ENCODE data around the gene HSD17B13.

HSD17B13 gene

GRCh38 chr4:87274803-87275202 lies 47.9 kb downstream of the HSD17B13 start:
- TF ChIP-seq CTCF (IDR thresholded peaks at IDR 0.05) = no peak
- Histone ChIP-seq H3K36me3 (no peaks in the 10 kb centered on the region), H3K4me1 (ENCODE audit: control insufficient read depth in 1 of 2, insufficient read depth in 1 of 2, low read depth in 1 of 2, low read length in 1 of 2) (no peaks in the 10 kb centered on the region), H3K4me3 (ENCODE audit: low read depth in 1 of 2, low read length in 1 of 2) (no peak overlapping the region), H3K27ac (no peak overlapping the region), H3K27me3 (no peaks in the 10 kb centered on the region), H3K9me3 (no peaks in the 10 kb centered on the region)

- no peak overlapping the region for H3K4me3 ChIP-seq (ENCODE audit: low read depth in 1 of 2, low read length in 1 of 2)
- no peaks in the 10 kb centered on the region for H3K4me1 ChIP-seq (ENCODE audit: control insufficient read depth in 1 of 2, insufficient read depth in 1 of 2, low read depth in 1 of 2, low read length in 1 of 2)
- no peak overlapping the region for H3K27ac ChIP-seq
- H3K27me3 ChIP-seq = no peaks in the 10 kb centered on the region
- no peaks in the 10 kb centered on the region for H3K9me3 ChIP-seq
- no peak for TF ChIP-seq CTCF (IDR thresholded peaks at IDR 0.05)
- H3K36me3 ChIP-seq = no peaks in the 10 kb centered on the region
Observed at GRCh38 chr4:87274327-87274726, 48.4 kb downstream of the HSD17B13 start.

GRCh38 chr4:87270825-87271224 lies 51.9 kb downstream of the HSD17B13 start:
- Histone ChIP-seq H3K27me3 (no peaks in the 10 kb centered on the region), H3K36me3 (no peaks in the 10 kb centered on the region), H3K9me3 (no peaks in the 10 kb centered on the region), H3K4me3 (ENCODE audit: low read depth in 1 of 2, low read length in 1 of 2) (no peak overlapping the region), H3K4me1 (ENCODE audit: control insufficient read depth in 1 of 2, insufficient read depth in 1 of 2, low read depth in 1 of 2, low read length in 1 of 2) (no peaks in the 10 kb centered on the region), H3K27ac (no peak overlapping the region)
- no peak for TF ChIP-seq CTCF (IDR thresholded peaks at IDR 0.05)

GRCh38 chr4:87270144-87270543 lies 52.5 kb downstream of the HSD17B13 start:
- TF ChIP-seq CTCF (IDR thresholded peaks at IDR 0.05) = no peak
- H3K27me3 ChIP-seq = no peaks in the 10 kb centered on the region

GRCh38 chr4:87268411-87268810 lies 54.3 kb downstream of the HSD17B13 start:
- TF ChIP-seq CTCF (IDR thresholded peaks at IDR 0.05) = no peak
- H3K27ac ChIP-seq = no peak overlapping the region
- H3K4me3 ChIP-seq (ENCODE audit: low read depth in 1 of 2, low read length in 1 of 2) = no peak overlapping the region
- H3K9me3 ChIP-seq = no peaks in the 10 kb centered on the region
- no peaks in the 10 kb centered on the region for H3K27me3 ChIP-seq
- no peaks in the 10 kb centered on the region for H3K36me3 ChIP-seq
- H3K4me1 ChIP-seq (ENCODE audit: control insufficient read depth in 1 of 2, insufficient read depth in 1 of 2, low read depth in 1 of 2, low read length in 1 of 2) = no peaks in the 10 kb centered on the region

More at GRCh38 chr4:87270144-87270543, 52.5 kb downstream of the HSD17B13 start:
- no peak overlapping the region for H3K27ac ChIP-seq
- H3K4me3 ChIP-seq (ENCODE audit: low read depth in 1 of 2, low read length in 1 of 2) = no peak overlapping the region
- H3K36me3 ChIP-seq = no peaks in the 10 kb centered on the region
- no peaks in the 10 kb centered on the region for H3K4me1 ChIP-seq (ENCODE audit: control insufficient read depth in 1 of 2, insufficient read depth in 1 of 2, low read depth in 1 of 2, low read length in 1 of 2)
- H3K9me3 ChIP-seq = no peaks in the 10 kb centered on the region

- no peak overlapping the region for H3K4me3 ChIP-seq (ENCODE audit: low read depth in 1 of 2, low read length in 1 of 2)
- no peaks in the 10 kb centered on the region for H3K27me3 ChIP-seq
- no peak for TF ChIP-seq CTCF (IDR thresholded peaks at IDR 0.05)
- H3K36me3 ChIP-seq = no peaks in the 10 kb centered on the region
- H3K27ac ChIP-seq = no peak overlapping the region
- H3K4me1 ChIP-seq (ENCODE audit: control insufficient read depth in 1 of 2, insufficient read depth in 1 of 2, low read depth in 1 of 2, low read length in 1 of 2) = no peaks in the 10 kb centered on the region
- no peaks in the 10 kb centered on the region for H3K9me3 ChIP-seq
Observed at GRCh38 chr4:87266986-87267385, 55.7 kb downstream of the HSD17B13 start.
